ENCODE data around the gene ZNF609. TPM values are rescaled to one million over a fixed set of nuclear protein-coding genes. Genes with fewer than 3 reads are reported as not detected.

Gene ZNF609
- total RNA-seq (2022) (45.0 and 49.0 TPM in 2 replicates), Bru-seq, nascent RNA (percentile 78 among the genes with signal in this experiment), BruChase-seq, experiment 1, labeled RNA remaining after a 6-hour chase (percentile 75 among the genes with signal in this experiment), BruChase-seq, experiment 2, labeled RNA remaining after a 2-hour chase (percentile 77 among the genes with signal in this experiment)
- long read RNA-seq, partial matches to known transcripts: 24 of 26 reads
- long read RNA-seq, other reads (novel, unspliced or antisense): 2 of 26 reads

DNA sequence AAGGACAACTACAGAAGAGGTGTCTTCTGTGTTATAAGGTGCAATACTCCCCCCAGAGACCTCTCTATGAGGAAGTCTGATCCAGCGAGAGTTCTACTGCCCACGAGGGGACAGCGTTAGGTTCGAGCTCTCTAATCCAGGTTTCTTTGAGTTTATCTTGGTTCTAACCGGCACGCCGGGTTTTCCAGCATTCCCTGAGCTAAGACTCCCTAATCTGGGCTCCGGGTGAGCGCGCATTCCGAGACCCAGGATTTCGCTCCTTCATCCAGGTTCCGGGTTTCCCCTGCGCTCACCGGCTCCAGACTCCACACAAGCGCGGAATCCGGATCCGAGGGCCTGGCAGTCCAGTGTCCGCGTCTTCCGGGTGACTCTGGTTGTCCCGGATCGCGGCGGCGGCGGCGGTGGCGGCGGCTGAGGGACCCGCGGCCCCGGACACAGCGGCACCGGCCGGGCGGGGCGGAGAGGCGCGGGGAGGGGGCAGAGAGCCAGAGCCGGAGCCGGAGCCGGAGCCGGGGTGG, at the start of gene ZNF609:
ZNF609 (plus strand) TSS at position 373 of the 518 bp plus-strand sequence. CDS start 38,842 bp downstream, outside the sequence.
- Mint-ChIP-seq H3K9me3 (ENCODE audit: unreplicated experiment) (no peaks in the 10 kb centered on the region), H3K36me3 (ENCODE audit: insufficient read depth, unreplicated experiment) (peaks cover 21% of the 10 kb centered on the region), H3K4me1 (ENCODE audit: insufficient read depth, unreplicated experiment) (peaks cover 32% of the 10 kb centered on the region), H3K27ac (ENCODE audit: low read depth, unreplicated experiment) (peak within 1 kb of the TSS; percentile 78), H3K4me3 (ENCODE audit: unreplicated experiment) (peak within 1 kb of the TSS; percentile 84), H3K27me3 (ENCODE audit: insufficient read depth, unreplicated experiment) (no peaks in the 10 kb centered on the region)
- peak; percentile 96 for DNase-seq (ENCODE audit: unreplicated experiment)
- CTCF ChIA-PET: interaction anchor here (0.5 to 1.1 kb wide), 4 partner anchors 14 to 213 kb away, joined by 3 to 6 read pairs (median 4); no protein-coding TSS in a partner anchor
- intact Hi-C loops (cut with micrococcal nuclease): no loop called here
- no peak for TF ChIP-seq CTCF (IDR thresholded peaks at IDR 0.05; ENCODE audit: unreplicated experiment)
- BruUV-seq (replicated peaks): no TSS peak
- POLR2A ChIA-PET: interaction anchor here (0.6 to 4.6 kb wide), 18 partner anchors 9 to 268 kb away, joined by 3 to 26 read pairs (median 4); partner anchors contain the start of gene TRIP4

DNA sequence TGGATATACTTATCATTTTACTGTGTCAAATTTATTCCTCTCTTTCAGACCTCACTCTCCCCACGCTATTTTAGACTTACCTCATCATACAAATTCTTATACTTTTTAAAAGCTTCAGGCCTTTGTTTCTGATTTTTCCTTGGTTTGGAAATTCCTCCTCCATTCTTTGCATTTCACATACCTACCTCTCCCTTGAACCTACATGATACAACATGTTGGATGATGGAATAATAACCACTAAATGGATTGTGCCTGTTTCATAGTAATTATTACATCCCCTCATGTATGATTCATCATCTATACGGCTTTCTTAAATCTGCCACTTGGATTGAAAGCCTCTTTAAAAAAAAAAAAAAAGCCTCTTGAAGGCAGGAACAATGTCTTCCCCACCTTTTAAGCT, 48.2 kb upstream of the ZNF609 start:
- Mint-ChIP-seq H3K4me3 (ENCODE audit: unreplicated experiment) (no peak overlapping the region), H3K9me3 (ENCODE audit: unreplicated experiment) (peaks cover 7% of the 10 kb centered on the region)
- intact Hi-C loops (cut with micrococcal nuclease): no loop called here

DNA sequence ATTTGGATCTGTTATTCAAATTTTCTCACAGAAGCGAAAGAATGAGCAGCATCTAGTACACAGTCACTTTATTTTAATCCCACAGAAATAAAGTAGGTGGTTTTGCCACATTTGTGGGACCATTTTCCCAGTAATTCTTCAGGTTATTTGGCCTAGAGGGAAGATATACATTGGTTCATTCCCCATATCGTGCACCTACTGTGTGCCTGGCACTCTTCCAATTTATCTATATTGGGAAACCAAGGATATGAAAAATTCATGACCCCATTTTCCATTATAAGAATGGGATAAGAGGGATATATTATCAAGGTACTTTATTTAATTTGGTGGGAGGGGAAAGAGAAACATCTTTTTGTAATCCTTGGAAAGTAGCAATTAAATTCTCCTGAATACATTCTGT, 37.7 kb upstream of the ZNF609 start:
- TF ChIP-seq CTCF (IDR thresholded peaks at IDR 0.05; ENCODE audit: unreplicated experiment): no peak
- intact Hi-C loops (cut with micrococcal nuclease): no loop called here
- no peak for DNase-seq (ENCODE audit: unreplicated experiment)
- Mint-ChIP-seq H3K36me3 (ENCODE audit: insufficient read depth, unreplicated experiment) (peaks cover 84% of the 10 kb centered on the region), H3K4me3 (ENCODE audit: unreplicated experiment) (no peak overlapping the region), H3K4me1 (ENCODE audit: insufficient read depth, unreplicated experiment) (no peaks in the 10 kb centered on the region), H3K9me3 (ENCODE audit: unreplicated experiment) (no peaks in the 10 kb centered on the region), H3K27ac (ENCODE audit: low read depth, unreplicated experiment) (no peak overlapping the region), H3K27me3 (ENCODE audit: insufficient read depth, unreplicated experiment) (no peaks in the 10 kb centered on the region)
- BruUV-seq (replicated peaks): no TSS peak
- POLR2A ChIA-PET: no interaction called here
- CTCF ChIA-PET: no interaction called here

More for the DNA sequence above, 48.2 kb upstream of the ZNF609 start:
- H3K27ac Mint-ChIP-seq (ENCODE audit: low read depth, unreplicated experiment): peak overlapping the region; percentile 91
- POLR2A ChIA-PET: interaction anchor here (1.0 to 1.6 kb wide), 5 partner anchors 13 to 60 kb away, joined by 3 to 6 read pairs (median 3); partner anchors contain the start of genes TRIP4 and ZNF609
- no peak for TF ChIP-seq CTCF (IDR thresholded peaks at IDR 0.05; ENCODE audit: unreplicated experiment)
- CTCF ChIA-PET: interaction anchor here (0.6 to 4.2 kb wide), 3 partner anchors 14 to 276 kb away, joined by 3 to 13 read pairs (median 3); no protein-coding TSS in a partner anchor
- no TSS peak for BruUV-seq (replicated peaks)
- peaks cover 7% of the 10 kb centered on the region for H3K4me1 Mint-ChIP-seq (ENCODE audit: insufficient read depth, unreplicated experiment)
- H3K36me3 Mint-ChIP-seq (ENCODE audit: insufficient read depth, unreplicated experiment): peaks cover 79% of the 10 kb centered on the region
- H3K27me3 Mint-ChIP-seq (ENCODE audit: insufficient read depth, unreplicated experiment): no peaks in the 10 kb centered on the region
- DNase-seq (ENCODE audit: unreplicated experiment): peak; percentile 40

DNA sequence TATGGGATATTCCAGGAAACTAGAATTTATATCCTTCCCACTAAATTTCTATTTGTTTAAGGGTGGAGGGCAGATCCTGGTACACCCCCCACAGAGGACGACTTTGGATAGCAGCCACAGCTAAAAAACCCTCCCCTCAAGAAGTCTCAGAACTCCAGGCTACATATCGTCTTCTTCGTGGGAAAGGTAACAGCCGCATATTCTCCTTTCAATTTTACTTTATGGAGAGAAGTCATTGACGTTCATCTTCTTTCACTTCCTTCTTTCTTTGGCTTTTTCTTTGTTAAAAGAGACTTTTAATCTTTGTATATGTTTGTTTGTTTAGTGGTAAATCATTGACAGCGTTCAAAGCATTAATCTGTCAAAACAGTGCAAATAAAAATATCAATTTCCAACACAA, 36.4 kb upstream of the ZNF609 start:
- no peak for DNase-seq (ENCODE audit: unreplicated experiment)
- POLR2A ChIA-PET: interaction anchor here (0.6 kb wide), 1 partner anchor 22 kb away, joined by 4 read pairs; no protein-coding TSS in a partner anchor
- H3K9me3 Mint-ChIP-seq (ENCODE audit: unreplicated experiment): no peaks in the 10 kb centered on the region

More for the DNA sequence above, 36.4 kb upstream of the ZNF609 start:
- CTCF ChIA-PET: interaction anchor here (0.5 kb wide), 1 partner anchor 263 kb away, joined by 3 read pairs; no protein-coding TSS in a partner anchor
- no peak for TF ChIP-seq CTCF (IDR thresholded peaks at IDR 0.05; ENCODE audit: unreplicated experiment)
- Mint-ChIP-seq H3K27me3 (ENCODE audit: insufficient read depth, unreplicated experiment) (no peaks in the 10 kb centered on the region), H3K27ac (ENCODE audit: low read depth, unreplicated experiment) (no peak overlapping the region), H3K4me1 (ENCODE audit: insufficient read depth, unreplicated experiment) (no peaks in the 10 kb centered on the region), H3K36me3 (ENCODE audit: insufficient read depth, unreplicated experiment) (peaks cover 75% of the 10 kb centered on the region), H3K4me3 (ENCODE audit: unreplicated experiment) (no peak overlapping the region)
- intact Hi-C loops (cut with micrococcal nuclease): no loop called here
- BruUV-seq (replicated peaks): no TSS peak

Measured in MCF 10A (cell line).